Activated gamma-delta T cell (primary cell): ENCODE data around the gene CLN6.
"Not testable (repeated sequence)": the region's sequence is repeated elsewhere in the genome, so short reads cannot be mapped to it uniquely, and the experiment has no call there.

Experiments used
- DNase-seq: peaks from one replicate; lab custom pipeline; 2025; lab: John Stamatoyannopoulos, UW

Gene CLN6

DNA sequence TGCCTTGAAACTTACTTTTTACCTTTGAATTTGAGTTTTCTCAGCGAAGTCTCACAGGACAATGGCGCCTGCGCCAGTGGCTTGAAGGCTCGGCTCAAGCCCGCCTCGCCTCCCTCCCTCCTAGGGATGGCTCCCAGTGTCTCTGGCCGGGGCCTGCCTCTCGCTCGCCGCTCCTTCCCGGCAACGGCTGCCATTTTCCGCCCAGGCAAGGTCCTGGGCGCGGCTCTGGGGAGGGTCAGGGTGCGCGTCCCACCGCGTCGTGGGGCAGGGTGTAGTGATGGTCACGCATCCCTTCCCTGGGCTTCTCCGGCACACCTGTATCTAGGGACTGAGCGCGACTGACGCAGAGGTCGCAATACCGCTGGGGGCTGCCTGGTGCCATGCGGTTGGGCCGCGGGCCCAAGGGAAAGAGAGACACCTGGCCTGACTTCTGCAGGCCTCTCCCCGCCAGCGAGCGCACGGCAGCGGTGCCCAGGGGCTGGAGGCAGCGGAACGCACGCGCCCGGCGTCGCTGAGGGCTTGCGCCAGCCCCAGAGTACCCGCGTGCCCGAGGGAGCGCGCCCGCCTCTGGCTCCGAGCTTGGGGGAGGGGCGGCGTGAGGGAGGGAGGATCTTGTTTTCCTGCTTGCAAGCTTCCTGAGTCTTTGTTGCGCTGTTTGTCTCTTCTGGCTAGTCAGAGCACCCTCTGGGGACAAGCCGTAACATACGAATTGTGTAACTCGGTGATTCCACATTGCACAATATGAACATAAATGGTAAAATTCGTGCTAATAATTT is 27.3 kb upstream of the CLN6 start:
- DNase-seq = no peak

DNA sequence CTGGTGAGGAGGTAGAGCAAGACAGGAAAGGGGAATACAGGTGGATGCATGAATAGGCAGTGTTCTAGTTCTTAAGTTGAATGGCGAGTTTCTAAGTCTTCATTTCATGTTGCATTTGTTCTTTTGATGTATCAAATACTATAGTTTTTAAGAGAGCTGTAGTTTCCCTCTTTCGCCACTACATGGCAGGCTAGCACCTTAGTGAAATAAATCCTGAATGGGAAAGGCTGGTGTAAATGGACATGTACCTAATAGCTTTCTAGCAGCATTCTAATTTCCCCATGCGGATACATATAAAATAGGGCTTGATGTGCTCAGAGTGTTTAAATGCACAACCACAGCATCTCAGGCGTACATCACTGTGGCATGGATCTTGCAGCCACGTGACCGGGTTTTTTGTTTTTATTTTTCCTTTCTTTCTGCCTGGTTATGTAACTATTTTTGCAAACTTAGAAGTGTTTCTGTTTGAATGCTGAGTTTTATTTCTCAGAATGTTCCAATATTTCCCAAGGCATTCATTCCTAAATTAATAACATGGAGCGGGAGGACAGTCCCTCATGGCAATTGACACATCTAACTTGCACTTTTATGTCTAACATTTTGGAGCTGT is 23.5 kb upstream of the CLN6 start:
- DNase-seq = no peak

DNA sequence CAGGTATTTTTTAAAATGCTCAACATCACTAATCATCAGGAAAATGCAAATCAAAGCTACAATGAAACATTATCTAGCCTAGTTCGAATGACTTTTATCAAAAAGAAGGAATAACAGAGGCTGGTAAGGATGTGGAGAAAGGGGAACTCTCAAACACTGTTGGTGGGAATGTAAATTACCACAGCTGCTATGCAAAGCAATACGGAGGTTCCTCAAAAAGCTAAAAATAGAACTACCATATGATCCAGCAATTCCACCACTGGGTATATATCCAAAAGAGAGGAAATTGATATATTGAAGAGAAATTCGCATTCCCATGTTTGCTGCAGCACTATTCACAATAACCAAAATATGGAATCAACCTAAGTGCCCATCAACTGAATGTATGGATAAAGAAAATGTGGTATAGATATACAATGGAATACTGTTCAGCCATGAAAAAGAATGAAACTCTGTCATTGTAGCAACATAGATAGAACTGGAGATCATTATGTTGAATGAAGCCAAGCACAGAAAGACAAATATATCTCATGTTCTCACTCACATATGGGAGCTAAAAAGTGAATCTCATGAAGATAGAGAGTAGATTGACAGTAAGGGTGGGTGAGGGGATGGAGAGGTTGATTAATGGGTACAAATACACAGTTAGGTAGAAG is 19.7 kb upstream of the CLN6 start:
- DNase-seq = no peak

DNA sequence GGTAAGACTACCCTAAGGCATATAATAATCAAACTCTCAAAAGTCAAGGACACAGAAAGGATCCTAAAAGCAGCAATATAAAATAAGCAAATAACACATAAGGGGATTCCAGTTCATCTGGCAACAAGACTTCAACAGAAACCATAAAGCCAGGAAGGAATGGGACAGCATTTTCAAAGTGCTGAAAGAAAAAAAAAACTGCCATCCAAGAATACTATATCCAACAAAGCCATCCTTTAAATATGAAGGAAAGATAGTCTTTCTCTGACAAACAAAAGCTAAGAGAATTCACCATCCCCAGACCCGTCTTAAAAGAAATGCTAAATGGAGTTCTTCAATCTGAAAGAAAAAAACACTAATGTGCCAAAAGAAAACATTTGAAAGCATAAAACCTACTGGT is 14.7 kb upstream of the CLN6 start:
- DNase-seq = no peak

DNA sequence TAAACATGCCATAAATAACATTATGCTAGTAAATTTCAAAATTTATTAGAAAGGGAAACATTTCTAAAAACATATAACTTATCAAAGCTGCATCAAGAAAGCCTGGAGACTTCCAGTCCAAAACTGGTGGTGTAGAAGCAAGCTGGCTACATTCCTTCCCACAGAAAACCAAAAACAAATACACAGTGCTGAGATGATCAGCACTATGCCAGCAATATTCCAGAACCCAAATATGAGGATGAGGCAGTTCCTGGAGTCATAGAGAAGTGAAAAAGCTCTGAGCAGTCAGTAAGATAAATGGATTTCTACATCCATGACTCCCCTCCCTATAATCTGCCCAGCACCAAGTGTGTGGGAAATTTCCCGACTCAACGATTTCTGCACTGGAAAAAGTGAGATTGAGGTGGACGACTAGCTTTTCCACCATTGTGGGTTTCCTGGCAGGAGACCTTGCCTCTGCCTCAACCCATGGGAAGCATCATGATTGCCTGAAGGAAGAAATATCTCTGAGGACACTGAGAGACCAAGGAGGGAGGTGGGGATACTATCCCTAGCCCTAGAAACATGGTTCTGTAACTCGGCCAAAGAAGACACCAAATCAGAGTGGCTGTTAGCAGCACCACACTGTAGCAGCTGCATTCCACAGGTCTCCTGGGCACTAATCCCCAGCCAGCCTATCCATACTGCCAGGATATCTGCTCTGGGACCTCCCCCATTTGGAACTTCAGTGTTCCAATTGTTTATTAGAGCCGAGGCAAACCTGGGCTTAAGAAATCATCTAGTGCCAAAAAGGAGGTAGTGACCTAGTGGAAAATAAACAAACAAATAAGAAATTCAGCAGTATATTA is 11.8 kb upstream of the CLN6 start:
- DNase-seq = no peak

DNA sequence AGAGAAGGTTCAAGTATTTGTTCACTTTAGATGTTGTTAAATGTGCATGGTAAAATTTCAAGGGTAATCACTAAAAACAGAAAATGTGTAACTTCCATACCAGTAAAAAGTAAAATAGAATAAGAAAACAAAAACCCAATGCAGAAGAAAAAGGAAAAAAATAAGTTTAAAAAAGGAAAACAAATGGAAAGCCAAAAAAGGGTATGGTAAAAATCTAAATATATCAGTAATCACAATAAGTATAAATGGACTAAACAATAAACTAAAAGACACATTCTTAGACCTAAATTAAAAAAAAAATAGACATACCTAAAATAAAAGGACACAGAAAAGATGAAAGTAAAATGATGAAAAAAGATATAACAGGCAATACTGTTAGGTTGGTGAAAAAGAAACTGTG is 9.5 kb upstream of the CLN6 start:
- DNase-seq = no peak

DNA sequence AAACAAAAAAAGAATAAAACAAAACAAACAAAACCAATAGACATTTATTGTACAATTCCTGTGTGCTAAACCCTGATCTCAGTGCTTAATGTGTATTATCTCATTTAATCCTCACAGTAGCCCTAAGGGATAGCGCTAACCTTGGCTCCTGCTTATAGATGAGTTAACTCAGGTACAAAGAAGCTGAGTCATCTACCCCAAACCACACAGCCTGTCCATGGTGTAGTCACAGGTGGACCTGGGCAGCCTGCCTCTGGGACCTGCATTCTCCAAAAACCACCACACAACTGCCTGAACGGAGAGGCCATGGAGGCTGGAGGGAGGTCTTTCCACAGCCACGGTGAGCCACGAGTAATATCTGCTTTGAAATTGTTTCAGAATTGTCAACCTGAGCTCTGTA is 5.5 kb upstream of the CLN6 start:
- DNase-seq = no peak

DNA sequence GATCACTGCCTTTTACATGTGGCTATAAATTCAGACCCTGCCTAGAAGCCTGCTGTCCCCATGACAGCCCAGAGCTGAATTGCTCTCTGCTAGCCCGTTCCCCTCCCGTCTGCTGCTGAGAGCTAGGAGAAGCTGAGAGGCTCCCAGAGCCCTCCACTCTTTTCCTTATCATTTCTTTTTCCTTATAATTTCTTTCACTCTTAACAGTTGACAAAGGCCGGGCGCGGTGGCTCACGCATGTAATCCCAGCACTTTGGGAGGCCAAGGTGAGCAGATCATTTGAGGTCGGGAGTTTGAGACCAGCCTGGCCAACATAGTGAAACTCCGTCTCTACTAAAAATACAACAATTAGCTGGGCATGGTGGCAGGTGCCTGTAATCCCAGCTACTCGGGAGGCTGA is 5.0 kb upstream of the CLN6 start:
- DNase-seq = not testable (repeated sequence)

DNA sequence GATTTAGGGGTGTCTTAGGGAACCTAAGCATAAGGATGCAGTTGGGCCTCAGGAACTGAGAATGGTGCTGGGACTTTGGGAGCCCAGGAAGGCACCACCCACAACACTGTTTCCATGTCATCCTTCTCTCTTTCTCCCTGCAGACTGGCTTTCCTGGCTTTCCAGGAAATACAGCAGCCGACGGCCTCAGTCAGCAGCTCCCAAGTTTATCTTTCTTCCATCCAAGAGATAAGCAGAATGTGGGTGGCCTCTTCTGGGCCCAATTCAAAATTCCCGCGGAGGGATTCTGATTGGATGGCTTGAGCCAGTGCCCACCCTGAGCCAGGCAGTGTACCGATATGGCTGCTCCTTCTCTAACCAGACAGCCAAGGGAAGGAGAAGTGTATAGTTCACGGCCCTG is 4.5 kb upstream of the CLN6 start:
- no peak for DNase-seq

DNA sequence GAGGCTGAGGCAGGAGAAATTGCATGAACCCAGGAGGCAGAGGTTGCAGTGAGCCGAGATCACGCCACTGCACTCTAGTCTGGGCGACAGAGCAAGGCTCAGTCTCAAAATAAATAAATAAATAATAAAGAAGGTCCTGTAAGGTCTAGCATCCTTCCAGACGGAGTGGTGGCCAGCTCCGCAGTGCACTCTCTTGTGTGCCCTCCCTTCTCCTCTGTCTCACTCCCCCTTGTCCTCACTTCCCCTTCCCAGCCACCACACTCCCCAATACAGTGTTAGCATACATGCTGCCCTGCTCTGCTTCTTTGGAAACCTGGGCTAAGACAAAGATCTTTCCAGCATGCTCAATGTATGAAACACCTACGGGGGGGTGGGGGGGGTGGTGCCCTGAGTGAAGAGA is 3.4 kb upstream of the CLN6 start:
- DNase-seq = no peak

DNA sequence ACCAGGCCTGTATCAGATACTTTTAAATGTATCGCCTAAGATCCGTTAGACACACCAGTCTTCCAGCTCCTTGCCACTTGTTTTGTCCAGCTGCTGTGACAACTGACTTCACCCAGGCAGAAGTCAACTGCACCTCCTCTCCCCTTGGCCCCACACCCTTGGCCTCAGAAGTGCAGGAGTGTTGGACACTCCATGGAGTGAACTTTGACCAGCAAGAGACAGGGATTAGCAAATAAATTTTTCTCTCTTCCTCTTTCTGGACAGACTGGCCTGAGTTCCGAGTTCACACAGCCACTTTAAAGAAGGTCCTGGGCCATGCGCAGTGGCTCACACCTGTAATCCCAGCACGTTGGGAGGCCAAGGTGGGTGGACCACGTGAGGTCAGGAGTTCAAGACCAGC is 2.9 kb upstream of the CLN6 start:
- DNase-seq = no peak

DNA sequence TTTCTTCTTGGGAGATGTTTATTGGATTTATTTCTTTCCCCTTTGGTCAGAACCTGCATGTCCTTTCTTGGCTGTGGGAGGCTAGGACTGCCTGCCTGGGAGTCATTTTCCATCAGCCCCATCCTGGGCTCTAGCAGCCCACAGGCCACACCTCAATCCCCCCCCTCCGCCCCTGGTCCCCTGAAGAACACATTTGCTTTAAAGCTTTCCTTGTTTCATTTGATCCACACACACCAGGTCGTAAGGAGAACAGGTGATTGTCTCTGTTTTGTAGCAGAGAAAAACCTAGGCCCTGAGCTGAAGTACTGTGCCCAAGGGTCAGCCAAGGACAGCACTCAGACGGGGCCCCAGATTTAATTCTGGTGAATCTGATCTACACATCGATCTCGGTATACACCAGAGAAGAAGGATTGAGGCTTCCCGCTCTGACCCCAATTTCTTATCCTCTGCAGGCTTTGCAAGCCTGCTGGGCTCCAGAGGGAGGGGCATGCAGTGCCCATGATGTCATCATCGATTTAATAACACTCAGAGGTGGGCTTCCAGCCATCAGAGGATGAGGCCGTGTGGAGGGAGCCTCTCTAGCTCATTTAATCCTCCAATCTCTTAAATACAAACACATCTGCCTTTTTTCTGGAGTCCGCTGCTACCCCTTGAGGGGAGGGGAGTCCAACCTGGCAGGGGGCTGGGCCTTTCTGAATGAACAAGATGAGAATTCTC is 1.7 kb upstream of the CLN6 start:
- DNase-seq = no peak

DNA sequence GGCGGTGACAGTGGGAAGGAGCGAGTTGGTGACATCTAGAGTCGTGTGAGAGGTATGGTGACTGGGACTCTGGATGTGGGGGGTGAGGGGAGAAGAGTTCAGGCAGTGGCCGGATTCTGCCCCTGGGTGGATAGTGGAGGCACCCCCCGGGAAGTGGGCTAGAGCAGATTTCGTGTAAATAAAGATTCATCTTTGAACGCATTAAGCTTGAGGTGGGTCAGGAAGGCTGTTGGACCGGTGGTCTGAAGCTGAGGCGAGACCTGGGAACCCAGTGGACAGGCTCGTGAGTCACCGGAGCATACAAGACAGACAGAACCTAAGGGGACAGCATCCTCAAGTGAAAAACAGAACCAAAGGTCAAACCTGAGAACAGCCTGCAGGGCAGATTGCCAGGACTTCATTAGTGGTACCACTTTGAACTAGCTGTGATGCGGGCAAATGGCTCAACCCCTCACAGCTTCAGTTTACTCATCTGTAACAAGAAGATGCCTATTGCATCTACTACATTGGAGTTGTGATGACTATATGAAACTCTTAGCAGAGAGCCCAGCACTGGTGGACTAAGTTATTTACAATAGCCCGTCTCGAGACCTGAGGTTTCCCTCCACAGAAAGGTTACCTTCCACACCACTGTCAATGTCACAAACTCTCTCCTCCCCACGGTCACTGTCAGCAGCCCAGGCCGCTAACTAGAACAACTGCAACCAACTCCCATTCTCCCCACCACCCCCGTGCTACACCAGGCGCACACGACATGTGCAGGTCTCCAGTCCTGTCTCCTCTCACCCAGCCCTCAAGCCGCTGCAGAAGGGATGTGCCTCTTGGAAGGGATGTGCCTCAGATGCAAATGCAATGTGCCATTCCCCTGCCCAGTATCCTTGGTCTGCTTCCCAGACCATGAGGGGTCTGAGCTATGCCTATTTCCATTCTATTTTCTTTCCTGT is 901 bp upstream of the CLN6 start:
- no peak for DNase-seq

DNA sequence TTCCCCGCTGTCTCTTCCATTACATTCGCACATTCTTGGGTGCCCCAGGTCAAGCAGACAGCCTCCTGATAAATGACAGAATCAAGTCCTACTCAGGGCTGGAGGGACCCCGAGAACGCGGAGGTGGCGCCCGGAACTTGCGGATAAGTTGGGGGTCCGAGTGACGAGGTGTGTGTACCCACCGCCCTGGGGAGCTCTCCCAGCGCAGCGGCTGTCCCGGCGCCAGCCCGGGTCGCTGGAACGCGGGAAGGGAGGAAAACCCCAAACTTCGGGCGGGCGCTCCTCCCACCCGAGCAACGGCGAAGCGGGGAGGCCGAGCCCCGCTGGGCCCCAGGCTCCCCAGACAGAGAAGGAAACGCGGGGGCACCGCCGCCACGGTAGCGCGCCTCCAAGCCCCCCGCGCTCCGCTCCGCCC is 550 bp downstream of the CLN6 start:
- DNase-seq = no peak

DNA sequence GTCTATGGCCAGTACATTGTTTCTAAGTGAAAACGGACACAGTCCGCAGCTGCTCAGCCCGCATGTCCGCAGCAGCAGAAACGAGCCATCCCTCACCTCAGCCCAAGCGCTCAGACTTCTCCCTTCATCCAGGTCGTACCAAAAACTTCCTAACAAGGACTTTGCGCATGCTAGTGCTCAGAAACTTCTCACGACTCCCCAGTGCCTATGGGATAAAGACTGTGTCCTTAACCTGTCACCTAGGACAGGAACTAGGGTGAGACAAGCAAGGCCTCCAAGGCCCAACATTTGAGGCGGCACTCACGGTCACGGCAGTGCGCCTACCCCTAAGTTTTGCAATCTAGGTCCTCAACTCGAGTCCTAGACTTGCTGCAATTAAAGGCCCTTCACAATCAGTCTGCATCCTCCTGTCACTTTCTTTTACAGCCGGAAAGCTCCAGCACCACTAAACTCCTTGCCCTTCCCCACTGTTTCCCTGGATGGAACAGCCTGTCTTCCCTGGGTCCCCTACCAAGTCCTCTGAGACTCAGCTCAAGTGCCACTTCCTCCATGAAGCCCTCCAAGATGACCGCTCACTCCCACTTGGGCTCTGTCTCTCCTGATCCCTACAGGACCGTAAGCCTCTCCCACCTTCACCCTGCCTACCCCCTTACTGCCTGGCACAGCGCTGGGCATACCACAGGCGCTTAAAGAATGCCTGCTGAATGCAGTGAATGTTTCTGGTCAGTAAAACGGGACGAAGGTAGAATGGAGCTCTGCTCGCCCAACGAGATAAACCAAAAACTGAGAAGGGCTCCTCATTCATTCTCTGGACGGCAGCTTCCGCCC is 1.2 kb downstream of the CLN6 start:
- no peak for DNase-seq

DNA sequence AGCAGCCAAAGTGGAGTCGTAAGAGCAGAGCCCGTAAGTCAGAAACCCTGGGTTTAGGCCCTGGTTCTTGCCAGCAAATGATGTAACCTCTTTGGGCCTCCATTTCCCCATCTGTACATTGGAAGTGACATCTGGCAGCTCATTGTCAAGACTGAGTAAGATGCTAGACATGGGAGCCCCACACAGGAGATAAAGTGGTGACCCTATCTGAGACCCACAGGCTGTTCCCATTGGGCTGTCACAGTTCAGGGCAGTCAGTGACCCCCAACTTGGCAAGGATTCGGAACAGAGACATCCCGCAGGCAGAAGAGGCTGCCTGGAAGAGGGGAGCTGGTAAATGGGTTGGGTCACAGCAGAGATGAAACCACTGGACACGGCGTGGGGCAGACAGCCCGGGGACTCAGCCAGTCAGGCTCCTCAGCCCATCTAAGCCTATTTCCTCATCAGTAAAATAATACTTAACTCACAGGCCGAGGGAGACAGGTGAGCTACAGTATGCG is 1.8 kb downstream of the CLN6 start:
- DNase-seq = no peak

DNA sequence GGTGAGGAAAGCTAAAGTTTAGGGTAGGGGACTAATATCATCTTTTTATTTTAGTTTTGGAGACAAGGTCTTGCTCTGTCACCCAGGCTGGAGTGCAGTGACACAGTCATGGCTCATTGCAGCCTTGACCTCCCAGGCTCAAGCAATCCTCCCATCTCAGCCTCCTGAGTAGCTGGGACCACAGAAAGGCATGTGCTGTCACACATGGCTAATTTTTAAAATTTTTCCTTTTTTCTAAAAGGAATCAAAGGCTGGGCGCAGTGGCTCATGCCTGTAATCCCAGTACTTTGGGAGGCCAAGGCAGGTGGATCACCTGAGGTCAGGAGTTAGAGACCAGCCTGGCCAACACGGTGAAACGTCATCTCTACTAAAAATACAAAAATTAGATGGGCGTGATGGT is 4.1 kb downstream of the CLN6 start:
- not testable (repeated sequence) for DNase-seq

DNA sequence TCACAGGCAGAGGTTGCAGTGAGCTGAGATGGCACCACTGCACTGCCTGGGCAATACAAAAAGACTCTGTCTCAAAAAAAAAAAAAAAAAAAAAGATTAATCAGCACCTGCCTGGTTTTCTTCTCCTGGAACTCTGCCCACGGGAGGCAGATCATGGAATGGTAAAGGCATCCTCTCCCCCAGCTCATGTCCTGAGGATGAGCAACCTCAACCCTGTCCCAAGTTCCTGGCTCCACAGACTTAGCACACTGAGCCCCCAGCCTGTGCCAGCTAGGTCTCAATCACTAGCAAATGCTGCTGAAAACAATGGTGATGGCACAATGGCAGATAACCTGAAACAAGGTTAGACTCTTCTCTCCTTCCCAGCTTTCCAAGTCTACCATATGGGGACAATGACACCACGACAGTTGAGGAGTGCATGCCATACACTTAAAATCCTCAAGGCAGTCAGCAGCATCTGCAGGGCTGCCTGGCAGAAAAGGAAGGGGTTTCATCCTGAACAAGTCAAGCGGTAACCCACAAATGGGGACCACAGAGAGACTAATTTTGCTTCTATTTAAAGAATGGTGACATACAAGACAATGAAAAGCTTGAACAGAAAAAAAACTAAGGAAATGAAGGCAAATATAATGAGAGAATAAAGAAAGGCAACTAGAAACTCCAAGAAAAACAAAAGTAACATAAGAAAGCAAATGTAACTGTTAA is 4.8 kb downstream of the CLN6 start:
- no peak for DNase-seq

DNA sequence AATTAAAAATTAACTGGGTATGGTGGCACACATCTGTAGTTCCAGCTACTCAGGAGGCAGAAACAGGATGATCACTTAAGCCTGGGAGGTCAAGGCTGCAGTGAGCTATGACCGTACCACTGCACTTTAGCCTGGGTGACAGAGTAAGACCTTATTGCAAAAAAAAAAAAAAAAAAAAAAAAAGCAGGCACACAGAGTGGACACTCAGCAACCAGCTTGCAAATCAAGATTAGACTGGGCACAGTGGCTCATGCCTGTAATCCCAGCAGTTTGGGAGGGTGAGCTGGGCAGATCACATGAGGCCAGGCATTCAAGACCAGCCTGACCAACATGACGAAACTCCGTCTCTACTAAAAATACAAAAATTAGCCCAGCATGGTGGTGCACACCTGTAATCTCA is 5.4 kb downstream of the CLN6 start:
- no peak for DNase-seq
